GM21825 (cell line): ENCODE data around the gene ERN1.
A peak's percentile ranks its signal among the peaks of the same experiment; 100 is the strongest.

Source experiments
- ATAC-seq: cut with Tn5 transposase; IDR thresholded peaks from one replicate; pipeline ENCODE4 v1.9.1; 2021; ENCODE audit warnings: mild to moderate bottlenecking, moderate library complexity; ENCODE audit not compliant: unreplicated experiment

ERN1 gene

DNA sequence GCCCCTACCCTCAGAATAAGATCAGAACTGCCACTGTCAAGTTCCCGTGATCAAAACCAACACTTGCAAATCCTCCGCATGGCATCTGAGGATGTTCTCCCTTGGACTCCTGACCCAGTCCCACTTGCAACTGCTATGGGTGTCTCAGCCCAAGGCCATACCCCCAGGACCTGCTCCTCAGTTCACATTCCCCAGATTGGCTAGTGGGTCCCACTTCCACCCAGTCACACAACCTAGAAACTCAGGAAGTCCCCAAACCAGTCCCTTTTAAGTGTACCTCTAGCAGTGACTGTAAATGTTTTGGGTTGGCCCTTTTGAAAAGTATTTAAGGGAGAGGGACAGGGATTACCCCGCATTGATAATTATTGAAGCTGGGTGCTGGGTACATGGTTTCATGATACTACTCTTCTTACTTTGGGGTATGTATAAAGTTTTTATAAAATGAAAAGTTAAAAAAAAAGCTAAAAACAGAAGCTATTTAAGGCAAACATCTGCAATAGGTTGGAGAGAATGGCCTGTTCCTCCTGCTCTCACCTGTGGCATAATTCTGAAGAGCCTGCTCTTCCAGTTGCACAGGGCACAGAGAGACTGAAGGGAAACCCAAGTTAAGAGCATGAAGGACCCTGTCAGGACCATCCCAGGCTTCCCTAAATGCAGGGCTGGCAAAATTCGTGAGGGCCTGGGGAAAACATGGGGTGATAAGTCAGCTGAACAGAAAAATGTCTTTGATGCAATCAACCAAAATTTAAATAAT, 42.5 kb downstream of the ERN1 start:
- ATAC-seq: no peak

- ATAC-seq: no peak
Observed at GRCh38 chr17:64085650-64086005, 44.3 kb downstream of the ERN1 start.

GRCh38 chr17:64084940-64085649, 44.8 kb downstream of the ERN1 start:
- no peak for ATAC-seq

DNA sequence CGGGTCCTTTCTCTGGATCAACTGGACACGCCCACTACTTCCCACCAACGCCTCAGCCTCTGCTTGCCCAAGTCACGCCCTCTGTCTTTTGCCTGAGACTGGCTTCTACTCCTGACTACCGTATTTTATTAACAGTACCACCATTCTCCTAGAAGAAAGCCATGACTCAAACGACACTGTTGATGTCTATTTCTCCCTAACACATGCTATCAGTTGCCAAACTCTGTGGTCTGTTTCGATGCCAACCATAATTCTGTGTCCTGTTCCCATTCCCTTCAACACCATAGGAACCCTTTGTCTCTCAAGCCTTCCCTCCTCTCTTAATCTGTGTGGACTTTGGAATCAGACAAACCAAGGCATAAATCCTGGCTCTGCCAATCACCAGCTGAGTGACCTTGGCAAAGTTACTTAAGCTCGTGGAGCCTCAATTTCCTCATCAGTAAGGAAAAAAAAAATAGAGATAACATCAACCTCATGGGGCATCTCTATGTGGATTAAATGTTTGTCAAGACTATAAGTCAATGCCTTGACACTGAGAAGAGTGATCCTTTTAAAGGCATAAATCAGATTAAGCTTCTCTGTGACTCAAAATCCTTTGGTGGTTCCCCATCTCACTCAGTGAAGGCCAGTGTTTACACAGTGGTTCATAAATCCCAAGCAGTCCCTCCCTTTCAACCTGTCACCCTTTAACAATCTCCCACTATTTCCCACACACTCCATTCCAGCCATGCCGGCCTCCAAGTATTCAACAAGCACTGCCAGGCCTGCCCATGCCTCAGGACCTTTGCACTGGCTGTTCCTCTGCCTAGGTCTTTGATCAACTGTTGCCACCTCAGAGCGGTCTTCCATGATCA, 45.6 kb downstream of the ERN1 start:
- no peak for ATAC-seq

- ATAC-seq: no peak
Observed at GRCh38 chr17:64083563-64084085, 46.3 kb downstream of the ERN1 start.

DNA sequence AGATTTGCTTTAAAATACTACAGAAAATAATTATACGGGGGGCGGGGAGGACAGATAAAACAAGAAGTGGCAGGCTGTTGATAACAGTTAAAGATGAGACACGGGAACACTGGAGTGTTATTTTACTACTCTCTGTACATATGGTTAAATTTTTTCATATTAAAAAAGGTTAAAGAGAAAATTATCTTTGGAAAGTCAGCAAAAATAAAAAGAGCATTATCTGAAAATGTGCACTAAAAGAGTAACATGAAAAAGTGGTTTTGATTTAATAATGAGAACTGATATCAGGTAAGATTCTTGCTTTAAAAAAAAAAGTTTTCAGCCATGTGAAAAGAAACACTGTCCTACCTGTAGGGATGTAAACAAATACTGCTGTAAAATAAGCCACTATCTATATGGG, 46.9 kb downstream of the ERN1 start:
- no peak for ATAC-seq

- peak; percentile 70 for ATAC-seq
Observed at GRCh38 chr17:64081802-64082799, 47.8 kb downstream of the ERN1 start.

GRCh38 chr17:64080174-64080618, 49.7 kb downstream of the ERN1 start:
- no peak for ATAC-seq

GRCh38 chr17:64077379-64077778, 52.6 kb downstream of the ERN1 start:
- no peak for ATAC-seq

DNA sequence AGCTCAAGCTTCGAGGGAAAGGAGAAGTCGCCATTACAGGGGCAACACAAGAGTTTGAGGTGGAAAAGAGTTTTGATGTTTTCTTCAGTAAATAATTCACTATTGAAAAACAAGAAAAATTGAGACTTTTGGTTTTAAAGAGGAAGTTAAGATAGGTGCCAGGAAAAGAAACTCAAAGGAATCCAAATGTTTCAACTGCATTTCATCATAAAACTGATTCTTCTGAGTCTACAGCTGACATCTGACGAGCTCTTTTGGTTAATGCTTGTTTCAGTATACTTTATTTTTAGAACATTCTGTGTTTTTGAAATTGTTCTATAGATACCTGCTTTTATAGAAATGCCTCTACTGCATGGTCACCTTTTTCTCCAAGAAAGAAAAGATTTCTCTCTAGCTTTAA, 54.0 kb downstream of the ERN1 start:
- ATAC-seq: no peak

DNA sequence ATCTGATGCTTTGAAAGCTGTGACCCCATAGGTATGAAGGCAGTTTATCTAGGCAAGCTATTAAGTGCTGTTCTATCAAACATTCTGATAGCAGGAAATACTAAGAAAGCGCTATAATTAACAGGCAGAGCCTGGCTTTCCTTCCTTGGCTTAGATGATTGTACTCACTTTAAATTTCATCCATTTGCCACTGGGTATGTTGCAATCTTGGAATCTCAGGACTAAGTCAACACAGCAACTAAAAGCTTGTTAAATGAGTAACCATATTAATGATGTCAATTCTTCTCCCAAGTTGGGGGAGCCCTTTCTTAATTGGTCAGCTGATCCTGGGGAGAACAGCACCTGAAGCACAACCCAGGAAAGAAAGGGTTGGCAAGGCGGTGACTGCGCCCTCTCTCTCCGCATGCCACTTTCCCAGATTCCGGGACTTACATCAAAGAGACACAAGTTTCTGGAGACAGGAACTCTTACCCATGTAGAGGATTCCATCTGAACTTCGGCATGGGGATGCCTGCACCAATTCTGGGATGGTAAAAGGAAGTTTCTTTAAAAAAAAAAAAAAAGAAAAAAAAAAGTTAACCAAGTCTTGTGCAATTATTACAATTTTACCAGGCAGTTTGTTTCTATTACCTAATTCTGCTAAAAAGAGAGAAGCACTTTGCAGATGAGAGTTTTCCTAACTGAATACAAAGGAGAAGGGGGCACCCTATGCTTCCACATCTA, 55.1 kb downstream of the ERN1 start:
- no peak for ATAC-seq

GRCh38 chr17:64073771-64074703, 55.9 kb downstream of the ERN1 start:
- ATAC-seq: peak; percentile 71

DNA sequence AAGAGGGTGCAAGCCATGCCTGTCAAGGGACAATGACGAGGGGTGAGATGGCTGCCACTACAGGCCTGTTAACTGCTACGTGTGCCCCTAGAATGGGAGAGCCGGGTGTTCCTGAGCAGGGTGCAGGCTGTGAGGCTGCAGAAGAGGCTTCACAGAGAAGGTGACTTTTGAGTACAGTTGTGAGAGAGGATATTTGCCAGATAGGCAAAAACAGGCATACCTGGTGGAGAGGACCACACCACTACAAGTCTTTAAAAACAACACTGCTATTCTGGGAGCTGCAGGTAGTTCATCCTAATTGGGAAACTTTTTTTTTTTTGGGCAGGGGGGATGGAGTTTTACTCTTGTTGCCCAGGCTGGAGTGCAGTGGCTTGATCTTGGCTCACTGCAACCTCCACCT, 58.8 kb downstream of the ERN1 start:
- no peak for ATAC-seq

DNA sequence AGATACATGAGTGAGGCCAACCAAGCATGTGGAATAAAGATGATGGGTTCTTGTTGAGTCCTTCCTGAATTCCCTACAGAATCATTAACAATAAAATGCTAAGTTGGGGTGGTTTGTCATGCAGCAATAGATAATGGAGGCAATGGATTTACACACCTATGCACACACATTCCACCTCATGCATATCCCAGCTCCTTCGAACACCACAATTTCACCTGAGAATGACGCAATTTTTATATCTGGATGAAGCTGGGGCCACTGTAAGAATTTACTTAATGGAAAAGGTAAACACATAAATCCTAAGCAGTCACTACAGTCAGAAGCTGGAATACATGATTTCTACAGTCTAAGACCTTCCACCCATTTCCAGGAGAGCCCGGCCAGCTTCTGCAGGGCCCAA, 59.7 kb downstream of the ERN1 start:
- no peak for ATAC-seq

GRCh38 chr17:64069143-64069542, 60.8 kb downstream of the ERN1 start:
- no peak for ATAC-seq

DNA sequence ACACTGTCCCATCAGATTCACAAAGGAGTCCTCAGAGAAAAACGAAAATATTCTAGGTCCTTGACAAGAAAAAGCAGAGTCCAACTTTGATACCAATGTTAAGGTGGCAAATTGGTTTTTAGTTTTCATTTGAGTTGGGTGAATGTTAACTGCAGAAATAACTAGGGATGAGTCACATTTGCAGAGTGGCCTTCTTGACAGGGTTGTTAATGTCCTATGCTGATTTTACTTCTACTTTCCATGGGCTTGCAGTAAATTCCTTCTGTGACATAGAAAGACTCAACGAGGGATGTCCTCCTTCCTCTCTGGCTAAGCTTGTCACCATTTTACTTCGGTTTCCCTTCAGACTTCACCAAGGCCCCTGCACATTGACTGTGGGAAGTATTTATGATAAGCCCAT, 62.3 kb downstream of the ERN1 start:
- ATAC-seq: no peak

DNA sequence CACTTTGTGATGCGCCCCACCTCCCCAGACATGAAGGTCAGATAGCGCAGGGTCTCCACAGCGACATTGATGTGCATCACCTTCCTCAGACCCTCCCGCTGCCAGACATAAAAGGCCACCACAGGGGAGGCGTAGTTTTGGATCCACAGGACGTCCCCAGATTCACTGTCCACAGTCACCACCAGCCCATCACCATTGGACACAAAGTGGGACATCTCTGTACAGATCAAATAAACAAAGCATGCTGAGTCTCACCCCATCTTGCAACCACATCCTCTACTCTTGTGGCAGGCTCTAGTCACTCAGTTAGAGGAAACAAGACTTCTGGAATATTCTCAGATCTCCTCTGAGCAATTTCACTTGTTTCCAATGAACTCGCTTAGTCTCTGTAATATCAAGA, 63.2 kb downstream of the ERN1 start:
- ATAC-seq: no peak

GRCh38 chr17:64065161-64065560, 64.8 kb downstream of the ERN1 start:
- ATAC-seq: no peak
